Spleen (tissue), 7 donors: ENCODE results near the gene TENT4B.

Experiments used
- POLR2A ChIP-seq, 3 donors: fragments of 450-650 bp; IDR thresholded peaks; one replicate each; pipeline ENCODE4 v1.5.1; 2017; ENCODE audit warnings: antibody characterized with exemption in 3 of 3, mild to moderate bottlenecking in 1 of 3
- POLR2AphosphoS5 ChIP-seq, 3 donors: sonication (generic); formaldehyde crosslinking; IDR thresholded peaks; one replicate each; pipeline ENCODE4 v1.5.1; 2017; ENCODE audit warnings: antibody characterized with exemption in 3 of 3
- TF ChIP-seq, protein P1 (sequence below), 11 experiments: fragments of 200-600 bp in 7 of 11; fragments of 450-650 bp in 4 of 11; sonication (generic) in 4 of 11; IDR thresholded peaks in 8 of 11; conservative IDR thresholded peaks in 3 of 11; 1 replicate in 7 of 11; 2 replicates in 4 of 11; pipeline versions ENCODE4 v1.4.0 to v1.8.0; 2016 to 2021; ENCODE audit warnings: antibody characterized with exemption in 11 of 11, inconsistent platforms in 4 of 11, mild to moderate bottlenecking in 1 of 11
- donor health status: DM: no; HTN: no; CAD: no; lungs with moderate emphysema.
- donor health status: DM: no; HTN: no; CAD: no.
- donor health status: DM: no; HTN: no; CAD: no.

DNA sequence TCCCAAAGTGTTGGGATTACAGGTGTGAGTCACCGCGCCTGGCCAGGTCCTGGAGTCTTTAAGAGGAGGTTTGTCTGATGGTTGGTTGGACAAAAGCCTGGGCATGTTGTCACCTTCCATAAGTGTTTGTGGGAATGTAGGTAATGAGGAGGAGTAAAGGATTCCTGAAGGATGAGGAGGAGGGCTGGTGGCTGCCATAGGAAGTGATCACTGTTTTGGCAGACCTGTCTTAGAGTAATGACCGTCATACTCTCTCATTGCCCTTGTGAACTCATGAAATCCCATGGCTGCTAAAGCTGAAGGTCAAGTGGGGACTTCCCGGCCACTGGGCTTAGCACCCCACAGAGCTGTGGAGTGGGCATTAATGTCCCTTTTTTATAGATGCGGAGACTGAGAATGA lies 40.5 kb downstream of the TENT4B start:
- no peak for TF ChIP-seq POLR2AphosphoS5 (IDR thresholded peaks at IDR 0.05)
- TF ChIP-seq POLR2A (IDR thresholded peaks at IDR 0.05), result no peak
- TF ChIP-seq, protein P1, sequence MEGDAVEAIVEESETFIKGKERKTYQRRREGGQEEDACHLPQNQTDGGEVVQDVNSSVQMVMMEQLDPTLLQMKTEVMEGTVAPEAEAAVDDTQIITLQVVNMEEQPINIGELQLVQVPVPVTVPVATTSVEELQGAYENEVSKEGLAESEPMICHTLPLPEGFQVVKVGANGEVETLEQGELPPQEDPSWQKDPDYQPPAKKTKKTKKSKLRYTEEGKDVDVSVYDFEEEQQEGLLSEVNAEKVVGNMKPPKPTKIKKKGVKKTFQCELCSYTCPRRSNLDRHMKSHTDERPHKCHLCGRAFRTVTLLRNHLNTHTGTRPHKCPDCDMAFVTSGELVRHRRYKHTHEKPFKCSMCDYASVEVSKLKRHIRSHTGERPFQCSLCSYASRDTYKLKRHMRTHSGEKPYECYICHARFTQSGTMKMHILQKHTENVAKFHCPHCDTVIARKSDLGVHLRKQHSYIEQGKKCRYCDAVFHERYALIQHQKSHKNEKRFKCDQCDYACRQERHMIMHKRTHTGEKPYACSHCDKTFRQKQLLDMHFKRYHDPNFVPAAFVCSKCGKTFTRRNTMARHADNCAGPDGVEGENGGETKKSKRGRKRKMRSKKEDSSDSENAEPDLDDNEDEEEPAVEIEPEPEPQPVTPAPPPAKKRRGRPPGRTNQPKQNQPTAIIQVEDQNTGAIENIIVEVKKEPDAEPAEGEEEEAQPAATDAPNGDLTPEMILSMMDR (IDR thresholded peaks at IDR 0.05 in 8 of 11, conservative IDR thresholded peaks at IDR 0.05 in 3 of 11), result no peak
